Ishikawa (cell line): ENCODE data around the gene LPP.

Experiments
- CEBPB ChIP-seq: IDR thresholded peaks from 2 replicates; pipeline ENCODE4 v1.6.1; 2012
- CREB1 ChIP-seq: IDR thresholded peaks from 2 replicates; pipeline ENCODE4 v1.6.1; 2012; ENCODE audit warnings: low read depth
- EGR1 ChIP-seq: IDR thresholded peaks from 2 replicates; pipeline ENCODE4 v1.6.1; 2012
- EP300 ChIP-seq: IDR thresholded peaks from 2 replicates; pipeline ENCODE4 v1.6.1; 2012; ENCODE audit warnings: borderline replicate concordance
- FOXM1 ChIP-seq: IDR thresholded peaks from 2 replicates; pipeline ENCODE4 v1.6.1; 2012; ENCODE audit warnings: low read depth, borderline replicate concordance
- NFIC ChIP-seq: IDR thresholded peaks from 2 replicates; pipeline ENCODE4 v1.6.1; 2012
- RAD21 ChIP-seq: IDR thresholded peaks from 2 replicates; pipeline ENCODE4 v1.6.1; 2012; ENCODE audit warnings: low read depth
- TAF1 ChIP-seq: IDR thresholded peaks from 2 replicates; pipeline ENCODE4 v1.6.1; 2012; ENCODE audit warnings: low read depth, mild to moderate bottlenecking
- TCF12 ChIP-seq: IDR thresholded peaks from 2 replicates; pipeline ENCODE4 v1.6.1; 2012; ENCODE audit warnings: low read depth
- TEAD4 ChIP-seq: IDR thresholded peaks from 2 replicates; pipeline ENCODE4 v1.6.1; 2012
- YY1 ChIP-seq: IDR thresholded peaks from 2 replicates; pipeline ENCODE4 v1.6.1; 2012; ENCODE audit warnings: low read depth
- ZBTB7A ChIP-seq: IDR thresholded peaks from 2 replicates; pipeline ENCODE4 v1.6.1; 2012; ENCODE audit warnings: low read depth
- TF ChIP-seq, protein P1 (sequence below): IDR thresholded peaks from 2 replicates; pipeline ENCODE4 v1.6.1; 2012
- TF ChIP-seq, protein P2 (sequence below): IDR thresholded peaks from 2 replicates; pipeline ENCODE4 v1.6.1; 2012; ENCODE audit warnings: low read depth, mild to moderate bottlenecking
- TF ChIP-seq, protein P3 (sequence below): IDR thresholded peaks from 2 replicates; pipeline ENCODE4 v1.6.1; 2012

Gene LPP

DNA sequence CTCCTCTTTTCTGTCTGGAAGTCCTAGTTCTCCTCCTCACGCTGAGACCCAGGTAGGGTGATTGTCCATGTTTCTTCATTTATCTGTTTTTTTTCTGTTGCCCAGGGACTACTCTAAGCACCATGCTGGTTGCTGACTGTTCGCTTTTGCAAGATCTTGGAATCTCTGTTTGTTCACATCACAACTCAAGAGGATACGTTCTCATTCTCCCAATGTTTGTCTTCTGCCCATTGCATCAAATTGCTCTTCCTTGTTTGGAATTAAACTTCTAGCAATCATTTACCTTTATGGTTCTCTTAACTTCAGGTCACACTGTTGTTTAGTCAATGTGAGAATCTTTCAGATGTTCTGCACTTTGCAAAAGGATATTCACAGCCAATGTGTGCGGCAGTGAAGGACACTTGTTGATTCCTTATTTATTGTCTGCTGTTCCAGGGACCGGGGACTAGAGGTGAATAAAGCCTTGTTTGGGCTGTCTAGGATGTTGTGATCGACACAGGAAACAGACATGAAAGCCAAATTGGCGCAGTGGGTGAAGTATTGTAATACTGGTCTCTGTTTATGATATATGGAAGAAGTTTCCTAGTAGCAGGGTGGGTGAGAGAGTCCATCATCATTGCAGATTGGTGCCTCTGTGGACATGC, 24.5 kb downstream of the LPP start:
- TF ChIP-seq CEBPB (no peak), EGR1 (no peak), TAF1 (no peak), FOXM1 (no peak), RAD21 (no peak), ZBTB7A (no peak), YY1 (no peak), EP300 (no peak), TCF12 (no peak), CREB1 (no peak), TEAD4 (no peak), NFIC (no peak)
- TF ChIP-seq, protein P1, sequence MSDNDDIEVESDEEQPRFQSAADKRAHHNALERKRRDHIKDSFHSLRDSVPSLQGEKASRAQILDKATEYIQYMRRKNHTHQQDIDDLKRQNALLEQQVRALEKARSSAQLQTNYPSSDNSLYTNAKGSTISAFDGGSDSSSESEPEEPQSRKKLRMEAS, result no peak
- TF ChIP-seq, protein P2, sequence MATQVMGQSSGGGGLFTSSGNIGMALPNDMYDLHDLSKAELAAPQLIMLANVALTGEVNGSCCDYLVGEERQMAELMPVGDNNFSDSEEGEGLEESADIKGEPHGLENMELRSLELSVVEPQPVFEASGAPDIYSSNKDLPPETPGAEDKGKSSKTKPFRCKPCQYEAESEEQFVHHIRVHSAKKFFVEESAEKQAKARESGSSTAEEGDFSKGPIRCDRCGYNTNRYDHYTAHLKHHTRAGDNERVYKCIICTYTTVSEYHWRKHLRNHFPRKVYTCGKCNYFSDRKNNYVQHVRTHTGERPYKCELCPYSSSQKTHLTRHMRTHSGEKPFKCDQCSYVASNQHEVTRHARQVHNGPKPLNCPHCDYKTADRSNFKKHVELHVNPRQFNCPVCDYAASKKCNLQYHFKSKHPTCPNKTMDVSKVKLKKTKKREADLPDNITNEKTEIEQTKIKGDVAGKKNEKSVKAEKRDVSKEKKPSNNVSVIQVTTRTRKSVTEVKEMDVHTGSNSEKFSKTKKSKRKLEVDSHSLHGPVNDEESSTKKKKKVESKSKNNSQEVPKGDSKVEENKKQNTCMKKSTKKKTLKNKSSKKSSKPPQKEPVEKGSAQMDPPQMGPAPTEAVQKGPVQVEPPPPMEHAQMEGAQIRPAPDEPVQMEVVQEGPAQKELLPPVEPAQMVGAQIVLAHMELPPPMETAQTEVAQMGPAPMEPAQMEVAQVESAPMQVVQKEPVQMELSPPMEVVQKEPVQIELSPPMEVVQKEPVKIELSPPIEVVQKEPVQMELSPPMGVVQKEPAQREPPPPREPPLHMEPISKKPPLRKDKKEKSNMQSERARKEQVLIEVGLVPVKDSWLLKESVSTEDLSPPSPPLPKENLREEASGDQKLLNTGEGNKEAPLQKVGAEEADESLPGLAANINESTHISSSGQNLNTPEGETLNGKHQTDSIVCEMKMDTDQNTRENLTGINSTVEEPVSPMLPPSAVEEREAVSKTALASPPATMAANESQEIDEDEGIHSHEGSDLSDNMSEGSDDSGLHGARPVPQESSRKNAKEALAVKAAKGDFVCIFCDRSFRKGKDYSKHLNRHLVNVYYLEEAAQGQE, result no peak
- TF ChIP-seq, protein P3, sequence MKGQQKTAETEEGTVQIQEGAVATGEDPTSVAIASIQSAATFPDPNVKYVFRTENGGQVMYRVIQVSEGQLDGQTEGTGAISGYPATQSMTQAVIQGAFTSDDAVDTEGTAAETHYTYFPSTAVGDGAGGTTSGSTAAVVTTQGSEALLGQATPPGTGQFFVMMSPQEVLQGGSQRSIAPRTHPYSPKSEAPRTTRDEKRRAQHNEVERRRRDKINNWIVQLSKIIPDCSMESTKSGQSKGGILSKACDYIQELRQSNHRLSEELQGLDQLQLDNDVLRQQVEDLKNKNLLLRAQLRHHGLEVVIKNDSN, result no peak

DNA sequence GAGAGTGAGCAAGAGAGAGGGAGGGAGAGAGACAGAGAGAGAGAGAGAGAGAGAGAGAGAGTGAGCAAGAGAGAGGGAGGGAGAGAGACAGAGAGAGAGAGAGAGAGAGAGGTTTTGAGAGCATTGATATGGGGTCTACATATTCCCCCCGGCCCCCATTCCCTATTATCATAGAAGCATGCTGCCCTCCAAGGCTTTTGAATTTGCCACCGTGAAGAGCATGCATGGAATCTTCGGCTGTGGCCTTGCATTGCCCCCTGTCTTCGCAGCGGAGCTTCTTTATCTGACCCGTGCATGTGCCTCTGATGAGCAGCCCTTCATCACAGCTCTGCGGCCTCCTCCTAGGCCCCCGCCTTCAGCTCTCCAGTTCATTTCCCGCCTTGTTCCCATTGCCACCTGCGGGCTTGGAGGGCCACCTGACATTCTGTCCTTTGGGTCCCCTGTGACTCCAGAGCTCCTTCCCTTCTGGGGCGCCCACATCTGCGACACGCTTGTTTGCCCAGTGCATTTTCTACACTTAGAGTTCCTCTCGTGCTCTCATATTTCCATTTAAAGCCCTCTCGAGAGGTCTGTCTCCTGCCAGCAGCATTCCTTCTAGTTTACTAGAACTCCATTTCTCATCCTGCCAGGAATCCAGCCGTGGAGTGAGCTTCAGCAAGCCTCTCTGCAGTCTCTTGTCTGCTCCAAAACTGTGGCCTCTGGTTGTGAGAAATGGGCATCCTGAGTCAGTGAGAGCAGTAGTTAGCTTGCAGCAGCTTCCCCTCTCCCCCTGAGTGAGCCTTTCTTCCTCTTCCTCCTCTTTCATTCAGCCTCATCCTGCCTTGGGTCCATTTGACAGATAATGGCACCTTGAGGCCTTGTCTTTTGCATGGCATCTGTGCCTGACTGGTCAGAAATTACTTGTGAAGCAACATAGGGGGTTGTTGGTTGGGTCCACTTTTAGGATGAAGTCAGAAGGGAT, 25.3 kb downstream of the LPP start:
- no peak for TF ChIP-seq NFIC
- no peak for TF ChIP-seq TAF1
- no peak for TF ChIP-seq YY1
- no peak for TF ChIP-seq EP300
- no peak for TF ChIP-seq CEBPB
- no peak for TF ChIP-seq TCF12
- TF ChIP-seq, protein P3, result no peak
- no peak for TF ChIP-seq TEAD4
- no peak for TF ChIP-seq ZBTB7A
- TF ChIP-seq, protein P1, result no peak
- no peak for TF ChIP-seq FOXM1
- TF ChIP-seq CREB1, result no peak
- no peak for TF ChIP-seq RAD21
- no peak for TF ChIP-seq EGR1

DNA sequence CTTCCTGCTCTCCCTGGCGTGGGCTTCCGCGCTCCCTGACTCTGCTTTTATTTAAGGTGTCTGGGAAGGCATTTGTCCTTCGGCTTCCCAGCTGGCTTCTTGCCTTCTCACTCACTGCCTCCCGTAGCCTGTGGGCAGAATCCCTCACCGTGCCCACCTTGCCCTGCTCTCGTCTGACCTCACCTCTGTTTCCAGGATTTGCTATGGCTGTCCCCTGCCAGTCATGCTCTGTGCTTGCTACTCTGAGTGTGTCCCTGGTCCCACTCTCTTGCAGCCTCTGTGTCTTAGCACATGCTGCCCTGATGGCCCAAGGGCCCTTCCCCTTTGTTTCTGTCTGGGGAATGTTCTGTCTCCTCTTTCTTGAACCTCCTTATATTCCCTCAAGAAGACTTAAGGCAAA, 26.2 kb downstream of the LPP start:
- TF ChIP-seq EP300 (no peak), CEBPB (no peak), NFIC (no peak), FOXM1 (no peak)

DNA sequence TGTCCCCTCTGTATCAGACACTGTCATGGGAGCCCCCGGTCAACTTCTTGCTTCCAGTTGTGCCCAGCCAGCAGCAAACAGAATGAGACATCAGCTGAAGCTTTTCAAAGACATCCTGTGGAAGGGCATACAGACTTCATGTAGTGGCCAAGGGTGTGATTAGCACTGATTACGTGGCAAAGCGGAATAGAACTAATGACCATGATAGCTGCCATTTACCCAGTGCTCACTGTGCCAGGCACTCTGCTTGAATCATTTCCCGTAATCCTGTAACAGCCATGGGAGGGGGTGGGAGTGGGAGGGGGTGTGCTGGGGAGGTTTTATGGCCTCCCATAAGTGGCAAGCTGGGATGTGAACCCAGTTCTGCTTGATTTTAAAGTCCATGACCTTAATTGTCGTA, 29.5 kb downstream of the LPP start:
- no peak for TF ChIP-seq EP300
- TF ChIP-seq, protein P3, result no peak
- no peak for TF ChIP-seq ZBTB7A
- no peak for TF ChIP-seq TEAD4
- TF ChIP-seq, protein P2, result no peak
- no peak for TF ChIP-seq EGR1
- no peak for TF ChIP-seq CREB1
- no peak for TF ChIP-seq CEBPB
- TF ChIP-seq, protein P1, result no peak
- TF ChIP-seq TCF12, result no peak
- TF ChIP-seq TAF1, result no peak
- TF ChIP-seq YY1, result no peak
- TF ChIP-seq FOXM1, result no peak
- TF ChIP-seq NFIC, result no peak
- TF ChIP-seq RAD21, result no peak
